ENCODE results near the gene EPHB1.

DNA sequence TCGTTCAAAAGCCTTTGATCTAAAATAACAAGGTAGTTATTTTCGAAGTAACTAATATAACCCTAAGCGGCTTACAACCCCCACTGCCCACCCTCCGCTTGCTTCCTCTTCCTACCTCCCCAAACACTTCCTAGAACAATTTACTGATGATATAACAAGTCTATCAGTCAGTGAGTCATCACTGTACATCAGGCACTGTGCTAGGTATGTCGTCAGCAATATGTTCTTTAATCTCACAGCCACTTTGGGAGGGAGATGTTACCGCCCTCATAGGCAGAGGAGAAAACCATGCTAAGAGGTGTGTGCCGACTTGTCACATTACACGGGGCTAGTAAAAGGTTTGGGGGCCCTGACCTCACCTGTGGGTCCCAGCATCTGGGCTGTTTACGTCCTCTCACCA, 381.8 kb downstream of the EPHB1 start:
- TF ChIP-seq RXRA (IDR thresholded peaks at IDR 0.05) (no peak), TAF1 (conservative IDR thresholded peaks at IDR 0.05) (no peak), CTCF (IDR thresholded peaks at IDR 0.05; ENCODE audit: low read depth, low read length, missing input control) (no peak), MAX (IDR thresholded peaks at IDR 0.05) (no peak), NR2F2 (IDR thresholded peaks at IDR 0.05) (no peak), YY1 (IDR thresholded peaks at IDR 0.05) (no peak), EGR1 (IDR thresholded peaks at IDR 0.05; ENCODE audit: low read depth in 2 of 2) (no peak), SP1 (IDR thresholded peaks at IDR 0.05) (no peak), GABPA (IDR thresholded peaks at IDR 0.05 in 1 of 2, conservative IDR thresholded peaks at IDR 0.05 in 1 of 2) (no peak), REST (IDR thresholded peaks at IDR 0.05) (no peak)
- TF ChIP-seq, protein P1, sequence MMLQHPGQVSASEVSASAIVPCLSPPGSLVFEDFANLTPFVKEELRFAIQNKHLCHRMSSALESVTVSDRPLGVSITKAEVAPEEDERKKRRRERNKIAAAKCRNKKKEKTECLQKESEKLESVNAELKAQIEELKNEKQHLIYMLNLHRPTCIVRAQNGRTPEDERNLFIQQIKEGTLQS (IDR thresholded peaks at IDR 0.05), result no peak
